Liver (tissue), 3 donors: Measurements from ENCODE around the gene NOP10.

Experiments
- CTCF ChIP-seq: fragments of 150-350 bp; IDR thresholded peaks from 2 replicates; pipeline ENCODE4 v1.5.1; 2017; ENCODE audit warnings: improper control_type of control experiment, low read depth, low read length; ENCODE audit not compliant: missing input control
- FOXA1 ChIP-seq: IDR thresholded peaks from 2 replicates; pipeline ENCODE4 v1.6.1; 2016; ENCODE audit warnings: antibody characterized with exemption
- GABPA ChIP-seq, 2 donors: IDR thresholded peaks in 1 of 2; conservative IDR thresholded peaks in 1 of 2; 2 replicates each; pipeline ENCODE4 v1.6.1; 2016; ENCODE audit warnings: antibody characterized with exemption in 2 of 2, mild to moderate bottlenecking in 1 of 2, moderate library complexity in 1 of 2
- JUND ChIP-seq, 2 donors: IDR thresholded peaks; 2 replicates each; pipeline ENCODE4 v1.6.1; 2016; ENCODE audit warnings: antibody characterized with exemption in 2 of 2
- MAX ChIP-seq: IDR thresholded peaks from 2 replicates; pipeline ENCODE4 v1.6.1; 2016; ENCODE audit warnings: antibody characterized with exemption
- RAD21 ChIP-seq, 2 donors: IDR thresholded peaks; 2 replicates each; pipeline ENCODE4 v1.6.1; 2016; ENCODE audit warnings: antibody characterized with exemption in 2 of 2, mild to moderate bottlenecking in 2 of 2
- REST ChIP-seq: IDR thresholded peaks from 2 replicates; pipeline ENCODE4 v1.6.1; 2016; ENCODE audit warnings: antibody characterized with exemption, mild to moderate bottlenecking
- SP1 ChIP-seq: IDR thresholded peaks from 2 replicates; pipeline ENCODE4 v1.6.1; 2018; ENCODE audit warnings: antibody characterized with exemption, mild to moderate bottlenecking
- TAF1 ChIP-seq: conservative IDR thresholded peaks from 2 replicates; pipeline ENCODE4 v1.6.1; 2016; ENCODE audit warnings: antibody characterized with exemption, mild to moderate bottlenecking
- donor health status: healthy.
- donor health status: healthy.

GRCh38 chr15:34332553-34333120, 10.3 kb downstream of the NOP10 start:
- no peak for TF ChIP-seq CTCF
- no peak for TF ChIP-seq REST
- TF ChIP-seq GABPA (IDR thresholded peaks at IDR 0.05 in 1 of 2, conservative IDR thresholded peaks at IDR 0.05 in 1 of 2), result no peak
- TF ChIP-seq MAX, result no peak
- TF ChIP-seq SP1, result no peak
- no peak for TF ChIP-seq FOXA1
- TF ChIP-seq TAF1, result no peak
- TF ChIP-seq JUND (IDR thresholded peaks at IDR 0.05), result no peak
- TF ChIP-seq RAD21 (IDR thresholded peaks at IDR 0.05), result no peak
